Neural cell (in vitro differentiated cells): Measurements from ENCODE around the gene GTPBP2. TPM values are rescaled to one million over a fixed set of nuclear protein-coding genes. Genes with fewer than 3 reads are reported as not detected.

ENCODE experiments used
- H2AFZ ChIP-seq: fragments of 200-600, 300-800 bp; sonication (generic), shearing (Covaris generic); 2 replicates; pipeline ENCODE4 v1.6.0; 2014; ENCODE audit warnings: low read depth, mild to moderate bottlenecking, antibody characterized with exemption, low read length, moderate library complexity
- H3F3A ChIP-seq: fragments of 200-600 bp; shearing (Covaris generic); 2 replicates; pipeline ENCODE4 v1.6.1; 2016; ENCODE audit warnings: mild to moderate bottlenecking, moderate library complexity, mixed read lengths, antibody characterized with exemption, low read length; ENCODE audit not compliant: insufficient read depth, poor library complexity, severe bottlenecking
- H3K27ac ChIP-seq: fragments of 200-600, 300-800 bp; sonication (generic), shearing (Covaris generic); 2 replicates; pipeline ENCODE4 v1.5.1; 2014; ENCODE audit warnings: mild to moderate bottlenecking, low read length, moderate library complexity
- H3K27me3 ChIP-seq: fragments of 300-800, 200-600 bp; sonication (generic), shearing (Covaris generic); 2 replicates; pipeline ENCODE4 v1.6.0; 2014; ENCODE audit warnings: mild to moderate bottlenecking, low read depth, low read length, moderate library complexity; ENCODE audit not compliant: insufficient read depth
- H3K36me3 ChIP-seq: fragments of 300-800, 200-600 bp; sonication (generic), shearing (Covaris generic); 2 replicates; pipeline ENCODE4 v1.5.1; 2014; ENCODE audit warnings: mild to moderate bottlenecking, antibody characterized with exemption, low read length, moderate library complexity; ENCODE audit not compliant: insufficient read depth
- H3K4me2 ChIP-seq: fragments of 300-800, 200-600 bp; sonication (generic), shearing (Covaris generic); 2 replicates; pipeline ENCODE4 v1.6.0; 2014; ENCODE audit warnings: mild to moderate bottlenecking, low read length
- H3K4me3 ChIP-seq: fragments of 300-800, 200-600 bp; sonication (generic), shearing (Covaris generic); 2 replicates; pipeline ENCODE4 v1.5.1; 2014; ENCODE audit warnings: mild to moderate bottlenecking, low read length, moderate library complexity
- H3K79me2 ChIP-seq: fragments of 200-600 bp; shearing (Covaris generic); replicated peaks from 2 replicates; pipeline ENCODE4 v1.6.0; 2014; ENCODE audit warnings: mild to moderate bottlenecking, low read length, moderate library complexity; ENCODE audit not compliant: insufficient read depth
- H3K9ac ChIP-seq: fragments of 300-800, 200-600 bp; sonication (generic), shearing (Covaris generic); 2 replicates; pipeline ENCODE4 v1.6.1; 2016; ENCODE audit warnings: mild to moderate bottlenecking, low read length, mixed read lengths
- H3K9me2 ChIP-seq: fragments of 200-600 bp; shearing (Covaris generic); 2 replicates; pipeline ENCODE4 v1.6.1; 2016; ENCODE audit warnings: mild to moderate bottlenecking, low read length, mixed read lengths; ENCODE audit not compliant: insufficient read depth
- H3K9me3 ChIP-seq: fragments of 200-600, 300-800 bp; sonication (generic), shearing (Covaris generic); 2 replicates; pipeline ENCODE4 v1.6.1; 2016; ENCODE audit warnings: mild to moderate bottlenecking, mixed run types, low read length, moderate library complexity, mixed read lengths
- H4K20me1 ChIP-seq: fragments of 200-600 bp; shearing (Covaris generic); 2 replicates; pipeline ENCODE4 v1.6.1; 2016; ENCODE audit warnings: mild to moderate bottlenecking, mixed run types; ENCODE audit not compliant: insufficient read depth
- EP300 ChIP-seq: fragments of 450-650 bp; conservative IDR thresholded peaks from 2 replicates; pipeline ENCODE4 v1.6.1; 2014; ENCODE audit warnings: antibody characterized with exemption, mild to moderate bottlenecking, moderate library complexity; ENCODE audit not compliant: poor library complexity, severe bottlenecking
- EZH2 ChIP-seq: fragments of 200-600, 300-800 bp; shearing (Covaris generic), sonication (generic); IDR thresholded peaks from 2 replicates; pipeline ENCODE4 v1.6.1; 2014; ENCODE audit warnings: antibody characterized with exemption, low read length, borderline replicate concordance, mild to moderate bottlenecking; ENCODE audit not compliant: insufficient read depth, poor library complexity, severe bottlenecking
- MXI1 ChIP-seq: fragments of 450-650 bp; conservative IDR thresholded peaks from 2 replicates; pipeline ENCODE4 v1.6.1; 2014; ENCODE audit warnings: antibody characterized with exemption, mild to moderate bottlenecking; ENCODE audit not compliant: poor library complexity, severe bottlenecking
- POLR2AphosphoS5 ChIP-seq: IDR thresholded peaks from 2 replicates; pipeline ENCODE4 v1.6.1; 2012
- RAD21 ChIP-seq: fragments of 450-650 bp; conservative IDR thresholded peaks from 2 replicates; pipeline ENCODE4 v1.6.1; 2014; ENCODE audit warnings: antibody characterized with exemption, mild to moderate bottlenecking, moderate library complexity
- SMC3 ChIP-seq: fragments of 450-650 bp; conservative IDR thresholded peaks from 2 replicates; pipeline ENCODE4 v1.6.1; 2014; ENCODE audit warnings: antibody characterized with exemption, mild to moderate bottlenecking, moderate library complexity; ENCODE audit not compliant: poor library complexity
- TAF1 ChIP-seq: IDR thresholded peaks from 2 replicates; pipeline ENCODE4 v1.6.1; 2012; ENCODE audit warnings: low read depth
- polyA plus RNA-seq: library from polyadenylated mRNA; depleted of rRNA; stranded (reverse); fragments of >200 nt; gene quantifications from 2 replicates; pipeline ENCODE4 v1.2.3, GENCODE V29; 2014
- TF ChIP-seq, protein P1 (sequence below): fragments of 450-650 bp; IDR thresholded peaks from 2 replicates; pipeline ENCODE4 v1.5.1; 2014; ENCODE audit warnings: antibody characterized with exemption, mild to moderate bottlenecking, moderate library complexity; ENCODE audit not compliant: poor library complexity, severe bottlenecking
- TF ChIP-seq, protein P2 (sequence below): IDR thresholded peaks from 2 replicates; pipeline ENCODE4 v1.6.1; 2012; ENCODE audit warnings: borderline replicate concordance

Gene GTPBP2
- polyA plus RNA-seq, 1 donor from 2014 or later: 103 TPM

DNA sequence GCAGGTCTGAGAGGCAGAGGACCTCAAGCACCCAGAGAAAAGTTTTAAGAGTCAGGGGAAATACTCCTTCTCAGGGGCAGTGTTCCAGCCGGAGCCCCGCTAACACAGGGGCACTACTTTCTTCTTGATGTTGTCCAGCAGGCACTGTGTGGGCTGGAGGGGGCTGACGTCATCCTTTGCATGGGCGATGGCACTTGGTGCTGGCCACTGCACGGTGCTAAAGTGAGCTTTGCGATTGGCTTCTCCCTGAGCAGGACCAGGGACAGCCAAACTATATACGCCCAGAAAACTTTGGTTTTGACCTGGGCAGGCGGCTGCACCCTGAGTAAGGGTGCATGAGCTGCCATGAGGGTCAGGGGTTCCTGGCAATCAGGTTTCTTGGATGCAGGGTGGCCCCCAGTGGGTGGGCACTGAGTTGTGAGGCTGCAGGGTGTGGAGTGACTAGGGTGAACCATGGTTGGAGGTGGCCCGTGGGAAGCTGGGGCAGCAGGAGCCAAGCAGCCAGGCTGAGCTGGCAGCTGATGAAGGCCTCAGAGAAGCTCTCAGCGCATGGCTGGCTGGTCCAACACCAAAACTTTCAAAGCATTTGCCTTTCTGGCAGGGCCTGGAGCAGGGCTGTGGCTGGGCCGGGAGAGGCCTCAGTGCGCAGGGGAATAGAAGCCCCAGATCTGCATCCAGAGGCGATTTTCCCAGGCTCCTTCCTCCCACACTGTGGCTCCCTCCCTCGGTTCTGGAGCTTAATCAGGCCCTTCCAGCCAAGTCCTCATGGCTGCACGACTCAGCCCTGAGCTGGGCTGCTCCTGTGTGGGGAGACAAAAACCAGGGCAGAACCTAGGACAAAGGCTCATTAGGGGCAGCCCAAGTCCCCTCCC lies 40.2 kb upstream of the GTPBP2 start:
- no peaks in the 10 kb centered on the region for H3K27me3 ChIP-seq
- TF ChIP-seq POLR2AphosphoS5 (no peak), MXI1 (no peak), TAF1 (no peak), SMC3 (no peak), EP300 (no peak), EZH2 (no peak), RAD21 (no peak)
- TF ChIP-seq, protein P1, sequence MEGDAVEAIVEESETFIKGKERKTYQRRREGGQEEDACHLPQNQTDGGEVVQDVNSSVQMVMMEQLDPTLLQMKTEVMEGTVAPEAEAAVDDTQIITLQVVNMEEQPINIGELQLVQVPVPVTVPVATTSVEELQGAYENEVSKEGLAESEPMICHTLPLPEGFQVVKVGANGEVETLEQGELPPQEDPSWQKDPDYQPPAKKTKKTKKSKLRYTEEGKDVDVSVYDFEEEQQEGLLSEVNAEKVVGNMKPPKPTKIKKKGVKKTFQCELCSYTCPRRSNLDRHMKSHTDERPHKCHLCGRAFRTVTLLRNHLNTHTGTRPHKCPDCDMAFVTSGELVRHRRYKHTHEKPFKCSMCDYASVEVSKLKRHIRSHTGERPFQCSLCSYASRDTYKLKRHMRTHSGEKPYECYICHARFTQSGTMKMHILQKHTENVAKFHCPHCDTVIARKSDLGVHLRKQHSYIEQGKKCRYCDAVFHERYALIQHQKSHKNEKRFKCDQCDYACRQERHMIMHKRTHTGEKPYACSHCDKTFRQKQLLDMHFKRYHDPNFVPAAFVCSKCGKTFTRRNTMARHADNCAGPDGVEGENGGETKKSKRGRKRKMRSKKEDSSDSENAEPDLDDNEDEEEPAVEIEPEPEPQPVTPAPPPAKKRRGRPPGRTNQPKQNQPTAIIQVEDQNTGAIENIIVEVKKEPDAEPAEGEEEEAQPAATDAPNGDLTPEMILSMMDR: no peak
- TF ChIP-seq, protein P2, sequence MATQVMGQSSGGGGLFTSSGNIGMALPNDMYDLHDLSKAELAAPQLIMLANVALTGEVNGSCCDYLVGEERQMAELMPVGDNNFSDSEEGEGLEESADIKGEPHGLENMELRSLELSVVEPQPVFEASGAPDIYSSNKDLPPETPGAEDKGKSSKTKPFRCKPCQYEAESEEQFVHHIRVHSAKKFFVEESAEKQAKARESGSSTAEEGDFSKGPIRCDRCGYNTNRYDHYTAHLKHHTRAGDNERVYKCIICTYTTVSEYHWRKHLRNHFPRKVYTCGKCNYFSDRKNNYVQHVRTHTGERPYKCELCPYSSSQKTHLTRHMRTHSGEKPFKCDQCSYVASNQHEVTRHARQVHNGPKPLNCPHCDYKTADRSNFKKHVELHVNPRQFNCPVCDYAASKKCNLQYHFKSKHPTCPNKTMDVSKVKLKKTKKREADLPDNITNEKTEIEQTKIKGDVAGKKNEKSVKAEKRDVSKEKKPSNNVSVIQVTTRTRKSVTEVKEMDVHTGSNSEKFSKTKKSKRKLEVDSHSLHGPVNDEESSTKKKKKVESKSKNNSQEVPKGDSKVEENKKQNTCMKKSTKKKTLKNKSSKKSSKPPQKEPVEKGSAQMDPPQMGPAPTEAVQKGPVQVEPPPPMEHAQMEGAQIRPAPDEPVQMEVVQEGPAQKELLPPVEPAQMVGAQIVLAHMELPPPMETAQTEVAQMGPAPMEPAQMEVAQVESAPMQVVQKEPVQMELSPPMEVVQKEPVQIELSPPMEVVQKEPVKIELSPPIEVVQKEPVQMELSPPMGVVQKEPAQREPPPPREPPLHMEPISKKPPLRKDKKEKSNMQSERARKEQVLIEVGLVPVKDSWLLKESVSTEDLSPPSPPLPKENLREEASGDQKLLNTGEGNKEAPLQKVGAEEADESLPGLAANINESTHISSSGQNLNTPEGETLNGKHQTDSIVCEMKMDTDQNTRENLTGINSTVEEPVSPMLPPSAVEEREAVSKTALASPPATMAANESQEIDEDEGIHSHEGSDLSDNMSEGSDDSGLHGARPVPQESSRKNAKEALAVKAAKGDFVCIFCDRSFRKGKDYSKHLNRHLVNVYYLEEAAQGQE: no peak
- H3K27ac ChIP-seq: no peak overlapping the region
- H2AFZ ChIP-seq: no peak overlapping the region
- no peaks in the 10 kb centered on the region for H3K79me2 ChIP-seq
- no peaks in the 10 kb centered on the region for H3K36me3 ChIP-seq
- no peak overlapping the region for H3K4me3 ChIP-seq
- no peak overlapping the region for H3K9ac ChIP-seq
- no peaks in the 10 kb centered on the region for H3K9me2 ChIP-seq
- no peaks in the 10 kb centered on the region for H3F3A ChIP-seq
- no peak overlapping the region for H3K4me2 ChIP-seq
- H4K20me1 ChIP-seq: no peaks in the 10 kb centered on the region
- no peaks in the 10 kb centered on the region for H3K9me3 ChIP-seq

DNA sequence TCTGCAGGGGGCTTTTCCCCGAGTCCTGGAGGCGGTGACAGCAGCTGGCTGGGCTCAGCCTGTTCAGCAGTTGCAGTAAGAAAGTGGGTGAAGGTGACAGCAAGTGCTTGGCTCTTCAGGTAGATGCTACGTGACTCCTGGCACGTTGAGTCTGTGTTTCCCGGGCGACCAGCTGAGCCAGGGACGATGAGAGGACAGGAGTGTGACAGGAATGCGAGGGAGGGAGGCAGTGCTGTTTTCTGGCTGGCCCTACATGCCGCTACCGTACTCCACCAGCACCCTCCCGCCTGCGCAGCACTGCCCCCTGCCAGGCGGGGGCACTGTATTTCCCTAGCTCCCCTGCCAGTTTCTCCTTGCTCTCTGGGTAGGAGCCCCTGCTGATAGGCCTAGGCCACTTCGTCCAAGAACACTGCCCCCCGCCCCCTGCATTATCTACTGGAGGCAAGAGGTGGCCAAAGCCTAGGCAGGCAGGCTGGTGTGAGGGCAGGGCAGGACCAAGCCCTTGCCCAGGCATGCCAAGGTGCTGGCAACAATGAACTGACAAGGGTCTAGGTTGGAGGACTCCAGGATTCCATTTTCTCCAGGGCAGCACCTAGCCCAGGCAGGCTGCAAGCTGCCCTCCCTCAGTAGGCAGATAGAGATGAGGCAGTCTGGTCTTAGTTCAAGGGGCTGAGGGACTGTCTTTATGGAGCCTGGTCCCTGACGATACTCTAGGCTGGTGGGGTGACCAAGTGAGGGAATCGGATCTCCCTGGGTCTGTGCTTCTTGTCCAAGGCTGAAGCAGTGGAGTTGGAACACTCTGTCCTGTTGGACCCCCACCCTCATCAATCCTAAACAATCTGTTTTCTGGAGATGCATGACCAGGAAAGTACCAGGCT lies 39.3 kb upstream of the GTPBP2 start:
- Histone ChIP-seq H3K9me2 (no peaks in the 10 kb centered on the region), H4K20me1 (no peaks in the 10 kb centered on the region), H3F3A (no peaks in the 10 kb centered on the region), H3K9ac (peak overlapping the region; percentile 39), H3K4me3 (peak overlapping the region; percentile 39), H3K27me3 (no peaks in the 10 kb centered on the region), H3K4me2 (no peak overlapping the region), H3K27ac (no peak overlapping the region), H3K9me3 (no peaks in the 10 kb centered on the region), H2AFZ (no peak overlapping the region), H3K79me2 (no peaks in the 10 kb centered on the region), H3K36me3 (no peaks in the 10 kb centered on the region)
- TF ChIP-seq RAD21 (no peak), MXI1 (no peak), POLR2AphosphoS5 (peak; percentile 33), EP300 (no peak), EZH2 (no peak), TAF1 (no peak), SMC3 (no peak)
- TF ChIP-seq, protein P2: no peak
- TF ChIP-seq, protein P1: peak; percentile 41
